ENCODE data around the gene RIC3. TPM values are rescaled to one million over a fixed set of nuclear protein-coding genes. Genes with fewer than 3 reads are reported as not detected.

The RIC3 gene
- total RNA-seq, 1 experiment from 2014 or later, result 23.7 TPM

DNA sequence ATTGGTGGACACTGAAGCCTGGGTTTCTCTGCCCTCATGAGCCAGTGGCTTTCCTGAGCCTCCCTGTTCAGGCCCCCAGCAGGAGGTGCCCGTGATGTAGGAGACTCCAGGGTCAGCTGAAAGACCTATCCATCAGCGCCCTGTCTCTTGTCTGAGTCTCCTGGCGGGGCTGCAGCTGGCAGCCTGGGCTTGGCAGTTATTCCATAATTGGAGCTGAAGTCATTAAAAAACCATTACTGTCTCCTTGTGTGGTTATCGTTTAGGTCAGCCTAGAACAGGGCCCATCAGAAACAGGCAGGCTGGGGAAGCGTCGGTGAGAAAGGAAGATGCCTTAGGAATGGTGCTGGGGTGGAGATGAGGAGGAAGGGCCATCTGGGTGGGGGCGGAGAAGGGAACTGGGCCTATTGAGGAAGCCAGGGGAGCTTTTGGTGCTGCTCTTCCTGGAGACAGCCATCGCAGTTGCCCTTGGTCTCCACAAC lies 82.8 kb downstream of the RIC3 start:
- Histone ChIP-seq H4K8ac (replicated peaks; ENCODE audit: insufficient read length, low read depth, low read length) (no peak overlapping the region), H3K4ac (ENCODE audit: low read depth, low read length) (no peak overlapping the region), H2BK120ac (ENCODE audit: low read depth, low read length, poor library complexity, severe bottlenecking) (no peak overlapping the region), H4K91ac (ENCODE audit: insufficient read length, low read depth, low read length) (no peak overlapping the region), H3T11ph (ENCODE audit: low read length) (no peak overlapping the region), H2BK12ac (ENCODE audit: insufficient read length, low read depth, low read length) (no peak overlapping the region), H3K9me3 (ENCODE audit: control insufficient read depth, low read depth, low read length) (no peaks in the 10 kb centered on the region), H3K4me2 (ENCODE audit: insufficient read depth, insufficient read length, low read length) (no peak overlapping the region), H3K23ac (ENCODE audit: insufficient read length, low read depth, low read length) (no peak overlapping the region), H2BK15ac (ENCODE audit: low read depth, low read length) (no peak overlapping the region), H3K79me1 (ENCODE audit: insufficient read depth, low read depth, low read length, poor library complexity, severe bottlenecking) (no peaks in the 10 kb centered on the region), H2BK20ac (ENCODE audit: low read depth, low read length, poor library complexity, severe bottlenecking) (no peak overlapping the region), H3K27me3 (ENCODE audit: insufficient read depth, low read length) (peaks cover 2% of the 10 kb centered on the region; the same call in 1 of the 2 replicates), H2AK5ac (ENCODE audit: insufficient read length, low read length) (no peak overlapping the region), H3K14ac (ENCODE audit: insufficient read depth, low read length) (no peak overlapping the region), H2BK5ac (ENCODE audit: insufficient read length, low read length) (no peak overlapping the region), H3K9ac (ENCODE audit: extremely low read depth, insufficient read length, low read length) (no peak overlapping the region), H3K27ac (ENCODE audit: insufficient read length, low read depth, low read length) (no peak overlapping the region), H4K20me1 (ENCODE audit: control insufficient read depth, insufficient read depth, insufficient read length) (no peaks in the 10 kb centered on the region), H3K18ac (ENCODE audit: insufficient read length, low read depth, low read length) (no peak overlapping the region), H3K4me1 (ENCODE audit: insufficient read depth, low read length) (peaks cover 10% of the 10 kb centered on the region; the same call in 1 of the 2 replicates), H3K79me2 (ENCODE audit: insufficient read depth, low read length) (no peaks in the 10 kb centered on the region), H4K5ac (ENCODE audit: insufficient read length, low read depth, low read length) (no peak overlapping the region), H2AFZ (ENCODE audit: low read length) (no peak overlapping the region), H3K56ac (ENCODE audit: insufficient read length, low read depth, low read length) (no peak overlapping the region), H3K23me2 (ENCODE audit: insufficient read length, low read depth, low read length, poor library complexity, severe bottlenecking) (peaks cover 6% of the 10 kb centered on the region)
- Mint-ChIP-seq H3K4me3 (no peak overlapping the region), H3K27me3 (ENCODE audit: low read depth) (peaks cover 16% of the 10 kb centered on the region), H3K36me3 (ENCODE audit: insufficient read depth in 1 of 3, low read depth in 3 of 3) (no peaks in the 10 kb centered on the region; a peak in 1 of 7 replicates), H3K9me3 (no peaks in the 10 kb centered on the region), H3K27ac (no peak overlapping the region), H3K4me1 (peaks cover 57% of the 10 kb centered on the region in 2 experiments)
- TF ChIP-seq, protein P1, sequence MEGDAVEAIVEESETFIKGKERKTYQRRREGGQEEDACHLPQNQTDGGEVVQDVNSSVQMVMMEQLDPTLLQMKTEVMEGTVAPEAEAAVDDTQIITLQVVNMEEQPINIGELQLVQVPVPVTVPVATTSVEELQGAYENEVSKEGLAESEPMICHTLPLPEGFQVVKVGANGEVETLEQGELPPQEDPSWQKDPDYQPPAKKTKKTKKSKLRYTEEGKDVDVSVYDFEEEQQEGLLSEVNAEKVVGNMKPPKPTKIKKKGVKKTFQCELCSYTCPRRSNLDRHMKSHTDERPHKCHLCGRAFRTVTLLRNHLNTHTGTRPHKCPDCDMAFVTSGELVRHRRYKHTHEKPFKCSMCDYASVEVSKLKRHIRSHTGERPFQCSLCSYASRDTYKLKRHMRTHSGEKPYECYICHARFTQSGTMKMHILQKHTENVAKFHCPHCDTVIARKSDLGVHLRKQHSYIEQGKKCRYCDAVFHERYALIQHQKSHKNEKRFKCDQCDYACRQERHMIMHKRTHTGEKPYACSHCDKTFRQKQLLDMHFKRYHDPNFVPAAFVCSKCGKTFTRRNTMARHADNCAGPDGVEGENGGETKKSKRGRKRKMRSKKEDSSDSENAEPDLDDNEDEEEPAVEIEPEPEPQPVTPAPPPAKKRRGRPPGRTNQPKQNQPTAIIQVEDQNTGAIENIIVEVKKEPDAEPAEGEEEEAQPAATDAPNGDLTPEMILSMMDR (conservative IDR thresholded peaks at IDR 0.05), result no peak
- no CpG with 5 or more reads among the region's 8 CpGs for WGBS (ENCODE audit: extremely low coverage, insufficient read length, low lambda C conversion rate)
- no peak for DNase-seq

All from H9 (cell line).